ENCODE data around the gene RHCG. TPM values are rescaled to one million over a fixed set of nuclear protein-coding genes. Genes with fewer than 3 reads are reported as not detected.

Gene RHCG
- total RNA-seq, 1 experiment from 2014 or later = 0.28 TPM

DNA sequence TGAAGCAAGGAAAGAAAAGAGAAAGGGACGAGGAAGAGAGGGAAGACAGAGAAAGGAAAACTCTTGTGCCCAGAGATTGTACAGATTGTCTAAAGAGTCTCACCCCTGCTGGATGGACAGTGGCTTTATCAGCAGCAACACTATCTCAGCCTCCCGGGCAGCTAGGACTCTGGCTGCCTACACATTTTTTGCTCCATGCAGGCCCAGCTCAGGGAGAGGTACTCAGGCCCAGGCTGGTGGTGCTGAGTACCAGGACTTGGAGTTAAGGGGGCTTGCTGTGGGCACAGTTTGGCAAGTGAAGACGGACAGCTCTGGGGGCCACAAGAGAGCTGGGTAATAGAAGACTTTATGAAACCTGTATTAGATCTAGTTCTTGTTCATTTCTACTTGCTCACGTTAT lies 19.1 kb upstream of the RHCG start:
- no peaks in the 10 kb centered on the region for H3K23me2 ChIP-seq (ENCODE audit: insufficient read length, low read depth, low read length, poor library complexity, severe bottlenecking)
- H2AK5ac ChIP-seq (ENCODE audit: insufficient read length, low read length) = no peak overlapping the region
- H3K79me2 ChIP-seq (ENCODE audit: insufficient read depth, low read length) = no peaks in the 10 kb centered on the region
- no peak overlapping the region for H3T11ph ChIP-seq (ENCODE audit: low read length)
- H4K20me1 ChIP-seq (ENCODE audit: control insufficient read depth, insufficient read depth, insufficient read length) = no peaks in the 10 kb centered on the region
- no peak overlapping the region for H3K18ac ChIP-seq (ENCODE audit: insufficient read length, low read depth, low read length)
- no peak overlapping the region for H2BK5ac ChIP-seq (ENCODE audit: insufficient read length, low read length)
- TF ChIP-seq CTCF (conservative IDR thresholded peaks at IDR 0.05) = no peak
- H3K9ac ChIP-seq (ENCODE audit: extremely low read depth, insufficient read length, low read length) = no peak overlapping the region
- no peak overlapping the region for H2BK12ac ChIP-seq (ENCODE audit: insufficient read length, low read depth, low read length)
- H2BK120ac ChIP-seq (ENCODE audit: low read depth, low read length, poor library complexity, severe bottlenecking) = no peak overlapping the region
- H2BK15ac ChIP-seq (ENCODE audit: low read depth, low read length) = no peak overlapping the region
- H3K4me2 ChIP-seq (ENCODE audit: insufficient read depth, insufficient read length, low read length) = no peak overlapping the region
- H3K27ac ChIP-seq (ENCODE audit: insufficient read length, low read depth, low read length) = no peak overlapping the region
- H3K56ac ChIP-seq (ENCODE audit: insufficient read length, low read depth, low read length) = no peak overlapping the region
- no peak overlapping the region for H3K4ac ChIP-seq (ENCODE audit: low read depth, low read length)
- Mint-ChIP-seq H3K27ac (no peak overlapping the region), H3K36me3 (ENCODE audit: insufficient read depth in 1 of 3, low read depth in 3 of 3) (no peaks in the 10 kb centered on the region), H3K9me3 (no peaks in the 10 kb centered on the region), H3K4me3 (no peak overlapping the region), H3K27me3 (ENCODE audit: low read depth) (peaks cover 13% of the 10 kb centered on the region), H3K4me1 (no peaks in the 10 kb centered on the region)
- H4K5ac ChIP-seq (ENCODE audit: insufficient read length, low read depth, low read length) = no peak overlapping the region
- H4K91ac ChIP-seq (ENCODE audit: insufficient read length, low read depth, low read length) = no peak overlapping the region
- no peaks in the 10 kb centered on the region; the same call in 1 of the 2 replicates for H3K4me1 ChIP-seq (ENCODE audit: insufficient read depth, low read length)
- no CpG with 5 or more reads among the region's 4 CpGs for WGBS (ENCODE audit: extremely low coverage, insufficient read length, low lambda C conversion rate)
- no peak overlapping the region for H2AFZ ChIP-seq (ENCODE audit: low read length)
- H3K14ac ChIP-seq (ENCODE audit: insufficient read depth, low read length) = no peak overlapping the region
- no peaks in the 10 kb centered on the region for H3K9me3 ChIP-seq (ENCODE audit: control insufficient read depth, low read depth, low read length)
- H3K23ac ChIP-seq (ENCODE audit: insufficient read length, low read depth, low read length) = no peak overlapping the region
- H3K79me1 ChIP-seq (ENCODE audit: insufficient read depth, low read depth, low read length, poor library complexity, severe bottlenecking) = no peaks in the 10 kb centered on the region
- H2BK20ac ChIP-seq (ENCODE audit: low read depth, low read length, poor library complexity, severe bottlenecking) = no peak overlapping the region
- H3K27me3 ChIP-seq (ENCODE audit: insufficient read depth, low read length) = no peaks in the 10 kb centered on the region
- no peak overlapping the region for H4K8ac ChIP-seq (replicated peaks; ENCODE audit: insufficient read length, low read depth, low read length)
- no peak for DNase-seq

Measured in H9 (cell line).